OCI-LY3 (cell line): ENCODE measurements around the gene DHDH.
A peak's percentile ranks its signal among the peaks of the same experiment; 100 is the strongest.

Experiments
- CTCF ChIP-seq: fragments of 200-600, 300-600 bp; sonication (generic); IDR thresholded peaks from 2 replicates; pipeline ENCODE4 v1.5.1; 2014; ENCODE audit warnings: antibody characterized with exemption, low read length, low read depth
- EZH2phosphoT487 ChIP-seq: fragments of 200-600 bp; shearing (Covaris generic); IDR thresholded peaks from 2 replicates; pipeline ENCODE4 v1.6.1; 2018; ENCODE audit warnings: antibody characterized with exemption, mixed run types, low read depth

- TF ChIP-seq CTCF: peak; percentile 25; the same call in 1 of the 2 replicates
- no peak for TF ChIP-seq EZH2phosphoT487
These were observed 21.3 kb downstream of the DHDH start, which contains the start of gene BAX for GRCh38 chr19:48954595-48955307.
